Central memory CD4-positive, alpha-beta T cell (primary cell): Measurements from ENCODE around the gene ESYT3.
"Not testable (repeated sequence)": the region's sequence is repeated elsewhere in the genome, so short reads cannot be mapped to it uniquely, and the experiment has no call there.

ENCODE experiments used
- DNase-seq: peaks from one replicate; pipeline ENCODE4 v3.0.0; 2022

Gene ESYT3

DNA sequence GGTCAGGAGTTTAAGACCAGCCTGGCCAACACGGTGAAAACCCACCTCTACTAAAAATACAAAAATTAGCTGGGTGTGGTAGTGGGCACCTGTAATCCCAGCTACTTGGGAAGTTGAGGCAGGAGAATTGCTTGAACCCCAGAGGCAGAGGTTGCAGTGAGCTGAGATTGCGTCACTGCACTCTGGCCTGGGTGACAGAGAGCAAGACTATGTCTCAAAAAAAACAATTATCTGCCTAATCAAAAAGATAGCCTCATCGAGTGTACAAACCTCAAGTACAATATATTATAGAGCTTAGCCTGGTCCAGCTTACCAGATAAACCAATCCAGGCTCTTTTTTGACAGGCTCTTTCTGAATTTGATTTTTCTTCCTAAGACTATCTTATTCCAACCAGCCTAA, 61.2 kb downstream of the ESYT3 start:
- not testable (repeated sequence) for DNase-seq

DNA sequence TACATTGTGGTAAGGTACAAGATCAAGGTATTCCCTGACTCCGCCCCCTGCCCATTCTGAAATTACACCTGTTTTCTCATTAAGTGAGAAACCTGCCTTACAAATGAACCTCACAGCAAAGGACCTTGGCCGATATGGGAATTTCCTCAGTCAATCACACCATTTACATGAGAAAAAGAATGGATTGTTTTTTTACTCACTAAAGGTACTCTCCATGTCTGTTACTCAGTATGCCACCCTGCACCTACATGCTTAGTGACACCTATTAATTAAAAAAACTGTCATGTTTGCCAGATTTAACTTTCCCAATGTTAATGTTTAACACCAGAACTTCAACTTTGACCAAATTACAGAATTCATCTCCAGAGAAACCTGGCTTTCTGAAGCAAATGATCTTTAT, 62.0 kb downstream of the ESYT3 start:
- no peak for DNase-seq

DNA sequence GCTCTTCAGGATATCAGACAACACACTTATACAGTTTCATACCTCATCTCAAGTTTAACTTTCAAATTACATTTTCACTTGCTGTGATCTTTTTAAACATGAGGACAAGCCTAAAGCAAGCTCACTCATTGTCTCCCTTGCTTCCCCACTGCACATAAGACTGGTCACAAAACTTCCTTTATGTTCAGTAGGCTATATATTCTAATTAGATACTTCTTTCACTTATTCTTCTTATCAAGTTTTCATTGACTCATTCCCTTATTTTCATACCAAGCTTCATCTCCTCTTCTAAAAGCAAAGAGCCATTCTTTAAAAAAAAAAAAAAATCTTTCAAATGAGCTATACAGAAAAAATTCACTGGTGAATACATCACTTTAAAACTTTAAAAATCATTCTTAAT, 62.6 kb downstream of the ESYT3 start:
- DNase-seq: no peak

DNA sequence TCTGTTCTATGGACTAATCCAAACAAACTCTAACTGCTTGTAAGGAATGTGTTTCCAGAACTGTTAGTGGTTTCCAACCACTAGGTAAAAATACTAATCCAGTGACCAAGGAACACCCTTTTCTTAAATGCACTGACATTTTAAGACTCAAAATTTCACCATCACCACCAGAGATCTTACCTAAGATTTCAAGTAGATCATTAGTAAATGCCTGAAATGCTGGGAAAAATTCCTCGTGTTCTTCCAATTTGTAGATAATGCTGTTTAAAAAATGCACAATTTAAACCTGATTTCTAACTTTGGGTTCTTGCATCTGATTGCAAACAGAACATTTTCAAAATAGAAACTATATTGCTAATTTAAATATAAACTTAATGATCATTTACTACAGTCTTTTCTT, 63.4 kb downstream of the ESYT3 start:
- DNase-seq: no peak

DNA sequence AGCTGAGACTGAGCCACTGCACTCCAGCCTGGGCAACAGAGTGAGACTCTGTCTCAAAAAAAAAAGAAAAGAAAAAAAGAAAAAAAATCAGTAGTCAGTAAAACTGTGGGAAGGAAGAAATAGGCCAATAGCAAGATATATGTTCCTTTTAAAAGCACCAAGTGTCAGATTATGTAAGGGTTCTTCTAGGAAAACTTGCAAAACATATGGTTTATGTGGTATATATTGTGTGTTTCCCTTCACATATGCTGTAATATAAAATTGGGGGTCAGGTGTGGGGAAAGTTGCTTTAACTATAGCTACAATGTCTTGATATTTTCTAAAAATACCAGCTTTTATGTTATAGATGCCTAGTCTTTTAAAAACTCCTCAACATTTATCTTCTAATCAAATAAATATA, 64.6 kb downstream of the ESYT3 start:
- no peak for DNase-seq

DNA sequence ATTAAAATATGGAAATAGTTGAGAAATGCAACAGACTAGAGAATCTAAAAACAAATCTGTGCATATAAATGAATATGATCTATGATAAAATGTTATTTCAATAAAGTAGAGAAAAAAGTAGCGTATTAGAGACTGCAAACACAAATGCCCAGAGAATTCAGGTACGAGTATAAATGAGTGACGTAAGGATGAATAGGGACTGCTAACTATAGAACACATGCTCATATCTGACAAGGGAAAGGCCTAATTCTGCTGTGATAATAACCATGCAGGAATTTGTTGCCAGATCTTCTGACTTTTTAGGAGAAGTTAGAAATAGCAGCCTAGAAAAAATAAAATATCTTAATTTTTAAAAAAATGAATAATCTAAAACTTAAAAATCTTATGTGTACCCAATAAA, 73.1 kb downstream of the ESYT3 start:
- DNase-seq: no peak

DNA sequence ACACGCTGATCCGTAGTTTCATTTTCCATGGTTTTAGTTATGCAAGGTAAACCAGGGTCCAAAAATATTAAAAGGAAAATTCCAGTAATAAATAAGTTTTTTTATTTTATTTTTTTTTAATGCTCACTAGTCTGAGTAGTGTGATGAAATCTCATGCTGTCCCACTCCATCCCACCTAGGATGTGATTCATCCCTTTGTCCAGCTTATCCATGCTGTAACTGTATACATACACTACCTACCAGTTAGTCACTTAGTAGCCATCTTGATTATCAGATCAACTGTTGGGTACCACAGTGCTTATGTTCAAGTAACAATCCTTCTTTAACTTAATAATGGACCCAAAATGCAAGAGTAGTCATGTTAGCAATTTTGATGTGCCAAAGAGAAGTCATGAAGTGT, 75.2 kb downstream of the ESYT3 start:
- no peak for DNase-seq

DNA sequence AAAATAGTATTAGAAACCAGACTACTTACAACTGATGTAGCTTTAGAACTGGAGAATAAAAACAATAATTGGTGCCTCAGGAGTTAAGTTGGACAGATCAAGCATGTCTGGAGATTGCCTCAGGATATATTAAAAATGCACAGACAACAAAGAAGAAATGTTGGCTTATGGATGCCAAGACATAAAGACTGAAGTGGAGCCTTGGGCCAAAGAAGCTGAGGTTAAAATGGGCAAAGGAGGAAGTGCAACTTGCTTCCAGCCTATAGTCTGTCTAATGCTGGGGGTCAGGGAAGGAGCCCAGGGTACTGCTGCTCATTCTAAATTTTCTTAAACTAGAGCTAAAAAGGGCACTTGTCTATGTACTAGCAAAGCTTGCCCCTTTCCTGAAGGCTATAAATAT, 77.5 kb downstream of the ESYT3 start:
- no peak for DNase-seq

DNA sequence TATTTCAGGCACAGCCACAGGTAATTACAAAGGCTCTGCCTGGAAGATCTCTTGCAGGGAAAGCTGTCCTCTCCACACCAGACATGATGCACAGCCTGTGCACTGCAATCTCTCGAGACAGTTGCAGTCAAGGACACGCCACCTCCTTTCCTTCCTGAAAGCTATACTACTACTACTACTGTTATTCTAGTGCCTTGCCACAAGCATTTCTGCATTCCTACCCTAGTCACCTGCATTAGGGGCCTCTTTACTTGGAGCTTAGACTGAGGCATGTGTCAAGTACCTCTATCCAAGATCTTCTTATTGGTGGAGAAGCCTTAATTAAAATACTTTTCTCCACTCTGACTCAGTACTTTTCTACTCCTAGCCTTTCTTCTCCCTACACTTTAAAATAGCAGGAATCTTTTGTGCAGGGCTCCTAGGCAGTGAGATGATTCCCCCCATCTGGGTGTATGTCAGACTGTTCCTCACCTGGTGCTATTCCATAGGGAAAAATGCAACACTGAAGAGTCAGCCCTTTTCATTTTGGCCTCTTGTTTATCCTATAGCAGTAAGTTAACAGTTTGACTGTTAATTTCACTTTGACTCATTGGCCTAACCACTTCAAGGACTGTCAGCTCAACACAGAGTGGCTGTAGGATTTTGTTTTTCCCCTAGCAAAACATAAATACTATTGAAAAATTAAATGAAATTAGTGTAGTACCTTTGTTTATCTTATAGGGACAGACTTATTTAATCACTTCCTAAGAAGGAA, 78.9 kb downstream of the ESYT3 start:
- DNase-seq: no peak

DNA sequence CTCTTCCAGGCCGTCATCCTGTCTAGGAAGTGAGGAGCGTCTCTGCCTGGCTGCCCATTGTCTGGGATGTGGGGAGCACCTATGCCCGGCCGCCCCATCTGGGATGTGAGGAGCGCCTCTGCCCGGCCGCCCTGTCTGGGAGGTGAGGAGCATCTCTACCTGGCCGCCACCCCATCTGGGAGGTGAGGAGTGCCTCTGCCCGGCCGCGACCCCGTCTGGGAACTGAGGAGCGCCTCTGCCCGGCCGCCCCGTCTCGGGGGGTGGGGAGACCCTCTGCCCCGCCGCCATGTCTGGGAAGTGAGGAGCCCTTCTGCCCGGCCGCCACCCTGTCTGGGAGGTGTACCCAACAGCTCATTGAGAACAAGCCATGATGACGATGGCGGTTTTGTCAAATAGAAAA, 87.0 kb downstream of the ESYT3 start:
- not testable (repeated sequence) for DNase-seq
